Thyroid gland (tissue), 4 donors: ENCODE measurements around the gene CDH4.

Experiments used
- POLR2A ChIP-seq, 2 donors: fragments of 450-650 bp; IDR thresholded peaks; one replicate each; pipeline ENCODE4 v1.6.1; 2017; ENCODE audit warnings: antibody characterized with exemption in 2 of 2, mild to moderate bottlenecking in 2 of 2, moderate library complexity in 1 of 2
- TF ChIP-seq, protein P1 (sequence below), 6 experiments: fragments of 200-600 bp in 3 of 6; fragments of 450-650 bp in 3 of 6; sonication (generic) in 3 of 6; IDR thresholded peaks; one replicate each; pipeline ENCODE4 v1.5.1; 2016 to 2019; ENCODE audit warnings: antibody characterized with exemption in 6 of 6, mild to moderate bottlenecking in 2 of 6, inconsistent platforms in 1 of 6, moderate library complexity in 1 of 6

DNA sequence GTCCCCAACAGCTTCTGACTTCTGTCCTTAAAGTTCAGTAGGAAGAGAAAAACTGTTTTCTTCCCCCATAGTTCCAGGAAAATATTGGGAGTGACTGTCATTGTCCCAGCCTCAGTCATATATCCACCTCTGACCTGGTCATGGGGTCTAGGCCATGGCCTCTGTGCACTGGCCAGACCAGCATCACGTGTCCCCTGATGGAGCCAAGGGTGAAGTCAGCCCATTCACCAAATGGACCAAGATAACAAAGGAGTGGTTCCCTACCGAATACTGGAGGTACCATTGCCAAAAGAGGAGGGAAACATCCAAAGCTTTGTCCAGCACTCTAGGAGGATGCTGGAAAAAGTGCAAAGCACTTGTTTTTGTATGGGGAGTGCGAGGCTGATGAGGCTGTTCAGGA is 418.2 kb downstream of the CDH4 start:
- no peak for TF ChIP-seq POLR2A (IDR thresholded peaks at IDR 0.05)
- TF ChIP-seq, protein P1, sequence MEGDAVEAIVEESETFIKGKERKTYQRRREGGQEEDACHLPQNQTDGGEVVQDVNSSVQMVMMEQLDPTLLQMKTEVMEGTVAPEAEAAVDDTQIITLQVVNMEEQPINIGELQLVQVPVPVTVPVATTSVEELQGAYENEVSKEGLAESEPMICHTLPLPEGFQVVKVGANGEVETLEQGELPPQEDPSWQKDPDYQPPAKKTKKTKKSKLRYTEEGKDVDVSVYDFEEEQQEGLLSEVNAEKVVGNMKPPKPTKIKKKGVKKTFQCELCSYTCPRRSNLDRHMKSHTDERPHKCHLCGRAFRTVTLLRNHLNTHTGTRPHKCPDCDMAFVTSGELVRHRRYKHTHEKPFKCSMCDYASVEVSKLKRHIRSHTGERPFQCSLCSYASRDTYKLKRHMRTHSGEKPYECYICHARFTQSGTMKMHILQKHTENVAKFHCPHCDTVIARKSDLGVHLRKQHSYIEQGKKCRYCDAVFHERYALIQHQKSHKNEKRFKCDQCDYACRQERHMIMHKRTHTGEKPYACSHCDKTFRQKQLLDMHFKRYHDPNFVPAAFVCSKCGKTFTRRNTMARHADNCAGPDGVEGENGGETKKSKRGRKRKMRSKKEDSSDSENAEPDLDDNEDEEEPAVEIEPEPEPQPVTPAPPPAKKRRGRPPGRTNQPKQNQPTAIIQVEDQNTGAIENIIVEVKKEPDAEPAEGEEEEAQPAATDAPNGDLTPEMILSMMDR (IDR thresholded peaks at IDR 0.05), result no peak
